ENCODE results near the gene COL7A1. TPM values are rescaled to one million over a fixed set of nuclear protein-coding genes. Genes with fewer than 3 reads are reported as not detected.

COL7A1 gene
- total and polyA plus RNA-seq, 7 donors = 1.4 to 15.4 (median 3.0) TPM

DNA sequence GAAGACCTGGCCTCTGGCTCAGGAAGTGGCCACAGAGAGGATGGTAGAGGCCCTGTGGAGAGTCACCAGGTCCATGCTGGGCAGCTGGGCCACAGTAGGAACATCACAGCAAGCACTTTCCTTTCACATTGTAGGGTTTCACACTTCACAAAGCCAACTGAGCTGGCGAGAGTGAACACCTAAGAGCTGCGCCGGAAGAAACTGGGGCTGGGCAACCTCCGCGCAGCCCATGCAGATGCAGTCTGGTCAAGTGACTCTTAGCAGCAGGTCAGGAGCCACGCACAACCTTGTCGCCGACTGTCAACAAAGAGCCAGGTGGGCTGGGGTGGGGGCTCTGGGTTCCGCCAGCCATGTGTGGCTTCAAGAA is 75.9 kb downstream of the COL7A1 start:
- Histone ChIP-seq H3K27ac (no peak overlapping the region), H3K4me3 (no peak overlapping the region), H3K27me3 (no peaks in the 10 kb centered on the region), H3K9me3 (no peaks in the 10 kb centered on the region), H3K36me3 (no peaks in the 10 kb centered on the region), H3K4me1 (no peaks in the 10 kb centered on the region)
- 94 to 96% methylated on average over 9 of the region's 9 CpGs for WGBS, 2 donors
- intact Hi-C loops (cut with DNase I) = no loop called here
- no peak for DNase-seq
- TF ChIP-seq, protein P1, sequence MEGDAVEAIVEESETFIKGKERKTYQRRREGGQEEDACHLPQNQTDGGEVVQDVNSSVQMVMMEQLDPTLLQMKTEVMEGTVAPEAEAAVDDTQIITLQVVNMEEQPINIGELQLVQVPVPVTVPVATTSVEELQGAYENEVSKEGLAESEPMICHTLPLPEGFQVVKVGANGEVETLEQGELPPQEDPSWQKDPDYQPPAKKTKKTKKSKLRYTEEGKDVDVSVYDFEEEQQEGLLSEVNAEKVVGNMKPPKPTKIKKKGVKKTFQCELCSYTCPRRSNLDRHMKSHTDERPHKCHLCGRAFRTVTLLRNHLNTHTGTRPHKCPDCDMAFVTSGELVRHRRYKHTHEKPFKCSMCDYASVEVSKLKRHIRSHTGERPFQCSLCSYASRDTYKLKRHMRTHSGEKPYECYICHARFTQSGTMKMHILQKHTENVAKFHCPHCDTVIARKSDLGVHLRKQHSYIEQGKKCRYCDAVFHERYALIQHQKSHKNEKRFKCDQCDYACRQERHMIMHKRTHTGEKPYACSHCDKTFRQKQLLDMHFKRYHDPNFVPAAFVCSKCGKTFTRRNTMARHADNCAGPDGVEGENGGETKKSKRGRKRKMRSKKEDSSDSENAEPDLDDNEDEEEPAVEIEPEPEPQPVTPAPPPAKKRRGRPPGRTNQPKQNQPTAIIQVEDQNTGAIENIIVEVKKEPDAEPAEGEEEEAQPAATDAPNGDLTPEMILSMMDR (IDR thresholded peaks at IDR 0.05) = no peak
- TF ChIP-seq EP300 (IDR thresholded peaks at IDR 0.05) (no peak), POLR2AphosphoS5 (IDR thresholded peaks at IDR 0.05) (no peak), POLR2A (IDR thresholded peaks at IDR 0.05) (no peak)

DNA sequence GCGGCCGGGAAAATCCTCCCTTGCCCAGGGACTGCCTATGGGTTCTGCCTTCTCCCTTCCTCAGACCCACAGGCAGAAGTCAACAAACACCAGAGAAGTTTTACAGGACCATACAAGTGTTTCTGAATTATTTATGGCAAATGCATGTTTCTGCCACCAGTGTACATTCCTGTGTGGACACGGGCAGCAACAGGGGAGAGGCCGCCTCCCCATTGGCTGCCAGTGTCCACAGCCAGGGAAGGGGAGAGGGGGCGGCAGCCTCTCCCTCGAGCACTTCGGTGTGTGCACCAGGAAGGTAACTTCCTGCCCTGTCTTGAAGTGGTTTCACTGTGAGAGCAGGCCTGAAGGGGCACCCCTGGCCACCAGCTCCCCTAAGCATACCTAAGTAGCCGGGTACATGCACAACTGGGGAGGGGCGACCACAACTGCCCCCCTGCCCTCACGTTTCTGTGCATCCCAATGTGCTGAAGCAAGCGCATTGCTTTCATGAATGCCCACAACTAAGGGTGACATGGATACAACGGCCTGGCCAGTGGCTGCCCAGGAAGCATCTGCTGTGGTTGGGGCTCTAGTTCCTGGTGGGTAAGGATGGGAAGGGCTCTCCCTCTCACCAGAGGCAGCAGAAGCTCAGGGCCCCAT is 76.4 kb downstream of the COL7A1 start:
- Histone ChIP-seq H3K9me3 (no peaks in the 10 kb centered on the region), H3K27ac (no peak overlapping the region), H3K27me3 (no peaks in the 10 kb centered on the region), H3K4me1 (no peaks in the 10 kb centered on the region), H3K4me3 (no peak overlapping the region), H3K36me3 (no peaks in the 10 kb centered on the region)
- intact Hi-C loops (cut with DNase I) = no loop called here
- WGBS, 2 donors = 68 to 84% methylated on average over 12 of the region's 12 CpGs
- DNase-seq = no peak
- TF ChIP-seq EP300 (IDR thresholded peaks at IDR 0.05) = no peak
- TF ChIP-seq, protein P1 (IDR thresholded peaks at IDR 0.05) = no peak
- no peak for TF ChIP-seq POLR2A (IDR thresholded peaks at IDR 0.05)
- no peak for TF ChIP-seq POLR2AphosphoS5 (IDR thresholded peaks at IDR 0.05)

DNA sequence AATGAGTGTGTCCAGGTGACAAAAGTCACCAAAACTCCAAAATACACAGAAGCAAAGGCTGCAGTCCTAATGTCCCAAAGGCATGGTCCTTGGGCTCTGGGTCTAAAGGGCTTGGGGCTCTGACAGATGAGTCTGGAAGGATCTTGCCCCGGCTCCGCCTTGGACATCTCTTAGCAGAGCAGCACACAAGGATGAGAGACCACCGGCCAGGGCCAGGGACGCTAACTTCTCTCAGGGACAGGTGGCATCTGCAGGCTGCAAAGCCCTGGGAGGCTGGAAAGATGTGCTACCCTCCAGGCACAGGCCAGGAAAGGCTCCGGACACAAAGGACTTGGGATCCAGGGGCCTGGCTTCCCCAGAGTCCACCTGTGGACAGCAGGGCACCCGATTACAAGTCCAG is 77.1 kb downstream of the COL7A1 start:
- no peak for DNase-seq
- Histone ChIP-seq H3K9me3 (no peaks in the 10 kb centered on the region), H3K4me1 (no peaks in the 10 kb centered on the region), H3K27me3 (no peaks in the 10 kb centered on the region), H3K27ac (no peak overlapping the region), H3K36me3 (no peaks in the 10 kb centered on the region), H3K4me3 (no peak overlapping the region)
- TF ChIP-seq, protein P1 (IDR thresholded peaks at IDR 0.05) = no peak
- TF ChIP-seq POLR2AphosphoS5 (IDR thresholded peaks at IDR 0.05) (no peak), EP300 (IDR thresholded peaks at IDR 0.05) (no peak), POLR2A (IDR thresholded peaks at IDR 0.05) (no peak)
- intact Hi-C loops (cut with DNase I) = no loop called here
- 91 to 94% methylated on average over 6 of the region's 6 CpGs for WGBS, 2 donors

DNA sequence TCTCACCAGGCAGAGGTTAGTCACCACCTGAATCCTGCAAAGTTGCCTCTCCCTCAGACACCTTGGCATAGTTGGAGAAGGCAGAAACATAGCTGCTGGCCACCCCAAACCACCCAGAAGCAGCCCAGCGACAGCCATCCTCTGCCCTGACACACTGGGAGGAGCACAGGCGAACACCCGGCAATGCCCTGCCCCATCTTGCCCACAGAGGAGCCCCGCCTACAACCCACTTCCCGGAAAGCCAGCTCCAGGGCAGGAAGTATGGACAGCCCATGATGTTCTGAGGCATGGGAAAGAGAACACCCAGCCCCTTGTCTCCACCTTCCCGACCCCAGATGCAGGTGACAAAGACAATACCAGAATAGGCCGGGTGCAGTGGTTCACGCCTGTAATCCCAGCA is 78.6 kb downstream of the COL7A1 start:
- Histone ChIP-seq H3K36me3 (no peaks in the 10 kb centered on the region), H3K4me1 (no peaks in the 10 kb centered on the region), H3K4me3 (no peak overlapping the region), H3K27me3 (no peaks in the 10 kb centered on the region), H3K27ac (no peak overlapping the region), H3K9me3 (no peaks in the 10 kb centered on the region)
- WGBS, 2 donors = 69 to 74% methylated on average over 8 of the region's 8 CpGs
- intact Hi-C loops (cut with DNase I) = no loop called here
- no peak for DNase-seq
- TF ChIP-seq, protein P1 (IDR thresholded peaks at IDR 0.05) = no peak
- no peak for TF ChIP-seq POLR2A (IDR thresholded peaks at IDR 0.05)
- TF ChIP-seq EP300 (IDR thresholded peaks at IDR 0.05) = no peak
- TF ChIP-seq POLR2AphosphoS5 (IDR thresholded peaks at IDR 0.05) = no peak
